Right cardiac atrium (tissue), 5 donors: ENCODE results near the gene MAPKAPK3. TPM values are rescaled to one million over a fixed set of nuclear protein-coding genes. Genes with fewer than 3 reads are reported as not detected.
A peak's percentile ranks its signal among the peaks of the same experiment; 100 is the strongest.
"Not testable (repeated sequence)": the region's sequence is repeated elsewhere in the genome, so short reads cannot be mapped to it uniquely, and the experiment has no call there.

ENCODE experiments used
- ATAC-seq, 2 donors: fragments of 200-7000 bp; cut with Tn5 transposase; one replicate each; pipeline versions ENCODE4 v1.8.0 to v1.9.1; 2020; ENCODE audit warnings: moderate library complexity in 2 of 2, mild to moderate bottlenecking in 1 of 2
- DNase-seq, 3 donors: peaks; one replicate each; pipeline ENCODE4 v3.0.0-alpha.2; 2020
- H3K27ac ChIP-seq: one replicate; pipeline ENCODE4 v1.5.1; 2013; ENCODE audit warnings: mild to moderate bottlenecking, low read length, control low read depth, moderate library complexity
- H3K27me3 ChIP-seq: one replicate; pipeline ENCODE4 v1.6.1; 2013; ENCODE audit not compliant: control insufficient read depth, insufficient read depth
- H3K4me1 ChIP-seq: one replicate; pipeline ENCODE4 v1.6.1; 2013; ENCODE audit warnings: low read length; ENCODE audit not compliant: control insufficient read depth, insufficient read depth
- H3K4me3 ChIP-seq: one replicate; pipeline ENCODE4 v1.5.1; 2013; ENCODE audit warnings: low read length, control low read depth
- H3K9me3 ChIP-seq: one replicate; pipeline ENCODE4 v1.6.1; 2013; ENCODE audit warnings: low read length; ENCODE audit not compliant: control insufficient read depth
- WGBS: extraction: QIAGEN DNeasy Blood & Tissue Kit; methylation state at CpG from one replicate; pipeline ENCODE4 v1.1.7; 2013; 5-methylcytosine and 5-hydroxymethylcytosine counted together
- intact Hi-C, 4 donors: fragments of 100-400 bp; cut with DNase I; formaldehyde crosslinking; loops; one replicate each; pipeline versions ENCODE4 v1.11.0 to v1.14.0; 2022 to 2023
- polyA plus RNA-seq: library from polyadenylated mRNA; stranded (reverse); fragments of 200-250 nt; gene quantifications from one replicate; pipeline ENCODE4 v1.2.3, GENCODE V29; 2013
- total RNA-seq, 4 donors: library from RNA; stranded (reverse); fragmentation: NEBNext Ultra II Directional; extraction: Animal tissue kit (Norgen Biotek cat#: 25700); gene quantifications; one replicate each; pipeline ENCODE4 v1.2.1, GENCODE V29; 2021
- donor health status: healthy with polysubstance abuse.
- donor health status: DM: no; HTN: yes; CAD: no.
- donor health status: DM: no; HTN: no; CAD: no.
- donor health status: DM: no; HTN: yes; CAD: no; lungs with severe emphysema.
- donor health status: DM: yes; HTN: yes; CAD: no.

MAPKAPK3 gene
- total and polyA plus RNA-seq, 5 donors, result 167 to 260 (median 224) TPM

GRCh38 chr3:50657816-50658215, 40.9 kb downstream of the MAPKAPK3 start:
- DNase-seq, result no peak
- intact Hi-C loops, result no loop called here

DNA sequence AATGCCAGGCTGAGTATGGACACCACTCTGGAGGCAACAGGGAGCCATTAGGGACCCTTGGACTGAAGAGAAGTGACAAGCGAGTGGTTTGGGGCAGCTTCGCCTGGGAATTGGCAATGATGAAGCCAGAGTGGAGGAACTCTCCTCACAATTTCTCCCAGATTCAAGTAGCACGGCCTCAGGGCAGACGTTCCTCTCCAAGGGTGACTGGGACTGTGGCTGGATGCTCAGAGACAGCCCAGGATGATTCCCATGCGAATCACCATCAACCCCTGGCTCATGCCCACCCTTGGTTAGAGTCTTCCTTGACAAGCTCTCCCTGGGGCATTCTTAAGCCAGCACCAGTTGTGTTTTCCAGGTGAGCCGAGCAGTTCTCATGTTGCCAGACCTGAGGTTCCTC, 41.5 kb downstream of the MAPKAPK3 start:
- Histone ChIP-seq H3K4me3 (no peak overlapping the region), H3K9me3 (no peaks in the 10 kb centered on the region), H3K27ac (no peak overlapping the region), H3K4me1 (no peaks in the 10 kb centered on the region), H3K27me3 (no peaks in the 10 kb centered on the region)
- 90% methylated on average over 6 of the region's 6 CpGs for WGBS
- ATAC-seq, result no peak
- intact Hi-C loops, result no loop called here
- DNase-seq, result no peak

More at GRCh38 chr3:50657816-50658215, 40.9 kb downstream of the MAPKAPK3 start:
- no peaks in the 10 kb centered on the region for H3K9me3 ChIP-seq
- H3K27me3 ChIP-seq, result no peaks in the 10 kb centered on the region
- no peaks in the 10 kb centered on the region for H3K4me1 ChIP-seq
- no peak overlapping the region for H3K27ac ChIP-seq
- no peak overlapping the region for H3K4me3 ChIP-seq
- ATAC-seq, result no peak
- 82% methylated on average over 3 of the region's 3 CpGs for WGBS

GRCh38 chr3:50658831-50659230, 41.9 kb downstream of the MAPKAPK3 start:
- H3K9me3 ChIP-seq, result no peaks in the 10 kb centered on the region
- H3K4me3 ChIP-seq, result no peak overlapping the region
- no peak overlapping the region for H3K27ac ChIP-seq
- WGBS, result 90% methylated on average over 3 of the region's 3 CpGs
- intact Hi-C loops, result no loop called here
- DNase-seq (no peak), ATAC-seq (no peak)
- no peaks in the 10 kb centered on the region for H3K4me1 ChIP-seq
- H3K27me3 ChIP-seq, result no peaks in the 10 kb centered on the region

DNA sequence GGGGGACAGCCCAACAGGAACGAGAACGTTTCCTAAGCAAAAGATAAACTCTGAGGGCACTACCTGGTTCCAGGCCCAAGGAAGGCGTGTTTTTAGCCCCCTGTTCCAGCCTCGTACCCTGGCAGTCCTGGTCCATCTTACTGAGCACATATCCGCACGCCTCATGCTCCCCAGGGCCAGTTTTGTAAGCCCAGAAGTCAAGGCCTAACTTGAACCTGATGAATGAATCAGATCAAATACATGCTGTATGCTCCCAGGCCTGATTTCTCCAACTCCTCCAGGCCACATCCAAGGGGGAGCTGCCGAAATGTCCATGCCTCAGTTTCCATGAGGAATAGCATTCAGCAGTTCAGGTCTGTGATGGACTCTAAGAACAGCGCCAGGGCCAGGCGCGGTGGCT, 43.4 kb downstream of the MAPKAPK3 start:
- Histone ChIP-seq H3K4me1 (no peaks in the 10 kb centered on the region), H3K9me3 (no peaks in the 10 kb centered on the region), H3K27me3 (no peaks in the 10 kb centered on the region), H3K4me3 (no peak overlapping the region), H3K27ac (no peak overlapping the region)
- ATAC-seq (no peak), DNase-seq (no peak)
- intact Hi-C loops, result no loop called here
- 93% methylated on average over 10 of the region's 10 CpGs for WGBS

DNA sequence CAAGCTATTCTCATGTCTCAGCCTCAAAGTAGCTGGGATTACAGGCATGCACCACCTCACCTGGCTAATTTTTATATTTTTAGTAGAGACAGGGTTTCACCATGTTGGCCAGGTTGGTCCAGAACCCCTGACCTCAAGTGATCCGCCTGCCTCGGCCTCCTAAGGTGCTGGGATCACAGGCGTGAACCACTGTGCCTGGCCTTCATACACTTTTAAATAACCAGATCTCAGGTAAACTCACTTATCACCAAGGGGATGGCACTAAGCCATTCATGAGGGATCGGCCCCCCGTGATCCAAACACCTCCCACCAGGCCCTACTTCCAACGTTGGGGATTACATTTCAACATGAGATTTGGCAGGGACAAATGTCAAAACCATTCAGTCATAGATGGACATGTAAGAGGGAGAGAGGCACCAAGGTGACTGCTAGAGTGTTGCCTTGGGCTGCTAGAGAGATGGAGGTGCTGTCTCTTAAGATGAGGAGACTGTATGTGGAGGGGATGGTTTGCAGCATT, 44.4 kb downstream of the MAPKAPK3 start:
- no peak overlapping the region for H3K4me3 ChIP-seq
- no peak for DNase-seq
- H3K27me3 ChIP-seq, result no peaks in the 10 kb centered on the region
- ATAC-seq, result no peak
- intact Hi-C loops, result no loop called here
- H3K4me1 ChIP-seq, result no peaks in the 10 kb centered on the region
- no peaks in the 10 kb centered on the region for H3K9me3 ChIP-seq
- H3K27ac ChIP-seq, result no peak overlapping the region
- WGBS, result 76% methylated on average over 6 of the region's 6 CpGs

DNA sequence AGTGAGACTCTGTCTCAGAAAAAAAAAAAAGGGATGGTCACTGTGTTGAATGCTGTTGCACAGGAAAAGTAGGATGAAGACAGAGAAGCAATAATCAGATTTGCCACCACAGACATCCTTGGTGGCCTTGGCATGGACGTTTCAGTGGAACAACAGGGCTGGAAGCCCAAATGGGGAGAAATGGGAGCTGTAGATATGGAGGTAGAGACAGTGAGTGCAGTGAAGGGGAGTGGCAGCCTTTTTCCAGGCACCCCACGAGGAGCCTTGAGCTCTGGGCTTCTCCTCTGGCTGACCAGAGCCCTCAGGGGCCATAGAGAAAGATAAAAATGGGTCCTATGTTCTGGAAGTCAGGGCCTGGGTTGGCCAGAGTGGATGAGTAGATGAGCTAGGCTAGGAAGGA, 45.5 kb downstream of the MAPKAPK3 start:
- Histone ChIP-seq H3K27ac (no peak overlapping the region), H3K4me3 (no peak overlapping the region), H3K27me3 (no peaks in the 10 kb centered on the region), H3K9me3 (no peaks in the 10 kb centered on the region), H3K4me1 (no peaks in the 10 kb centered on the region)
- ATAC-seq, result no peak
- intact Hi-C loops, result no loop called here
- WGBS, result 44% methylated on average over 2 of the region's 2 CpGs
- no peak for DNase-seq

- intact Hi-C loops, result no loop called here
- Histone ChIP-seq H3K4me3 (no peak overlapping the region), H3K27ac (no peak overlapping the region), H3K9me3 (no peaks in the 10 kb centered on the region), H3K4me1 (no peaks in the 10 kb centered on the region), H3K27me3 (no peaks in the 10 kb centered on the region)
- no peak for ATAC-seq
- 65% methylated on average over 5 of the region's 5 CpGs for WGBS
- no peak for DNase-seq
These were observed 48.3 kb downstream of the MAPKAPK3 start for GRCh38 chr3:50665081-50665840.

- H3K4me3 ChIP-seq, H3K9me3 ChIP-seq, H3K4me1 ChIP-seq, H3K27ac ChIP-seq, intact Hi-C loops, DNase-seq, H3K27me3 ChIP-seq, ATAC-seq: not testable (repeated sequence)
- WGBS, result 80% methylated on average over 9 of the region's 9 CpGs
These were observed 48.8 kb downstream of the MAPKAPK3 start for GRCh38 chr3:50665841-50666115.

DNA sequence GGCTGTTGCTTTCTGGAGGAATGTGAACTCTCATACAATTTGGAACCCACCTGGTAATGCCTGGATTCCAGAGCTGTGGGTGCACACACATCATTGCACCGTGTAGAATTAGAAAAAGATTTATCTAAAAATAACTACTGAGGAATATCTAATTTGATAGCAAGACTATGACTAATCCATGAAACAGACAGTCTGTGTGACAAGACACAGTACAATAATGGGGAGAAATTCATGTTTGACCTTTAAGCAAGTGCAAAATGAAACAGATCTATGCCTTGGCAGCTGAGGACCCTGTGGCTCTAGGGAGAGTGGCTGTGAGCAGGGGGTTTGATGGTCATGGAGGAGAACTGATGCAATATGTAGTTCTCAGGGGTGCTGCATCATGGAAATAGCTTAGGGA, 49.9 kb downstream of the MAPKAPK3 start:
- no peak overlapping the region for H3K4me3 ChIP-seq
- H3K9me3 ChIP-seq, result no peaks in the 10 kb centered on the region
- H3K4me1 ChIP-seq, result no peaks in the 10 kb centered on the region
- WGBS, result 14% methylated on average over 1 of the region's 1 CpG
- H3K27me3 ChIP-seq, result no peaks in the 10 kb centered on the region
- intact Hi-C loops, result no loop called here
- H3K27ac ChIP-seq, result no peak overlapping the region
- ATAC-seq (no peak), DNase-seq (no peak)

- DNase-seq (peak in 1 of 3 donors; percentile 61), ATAC-seq (peak in 1 of 2 donors; percentile 22)
- H3K4me1 ChIP-seq, result no peaks in the 10 kb centered on the region
- H3K27me3 ChIP-seq, result no peaks in the 10 kb centered on the region
- intact Hi-C loops, result loop anchor here in 1 of 4 donors (2.0 kb wide), 1 partner anchor 55 kb away; the partner anchor contains the start of gene MAPKAPK3
- WGBS, result 41% methylated on average over 4 of the region's 4 CpGs
- no peaks in the 10 kb centered on the region for H3K9me3 ChIP-seq
- H3K4me3 ChIP-seq, result no peak overlapping the region
- no peak overlapping the region for H3K27ac ChIP-seq
These were observed 54.4 kb downstream of the MAPKAPK3 start for GRCh38 chr3:50671331-50671730.

- intact Hi-C loops, result no loop called here
- ATAC-seq (no peak), DNase-seq (no peak)
- H3K4me1 ChIP-seq, result no peaks in the 10 kb centered on the region
- whole genome bisulfite sequencing, result 86% methylated on average over 3 of the region's 3 CpGs
- H3K4me3 ChIP-seq, result no peak overlapping the region
- no peaks in the 10 kb centered on the region for H3K9me3 ChIP-seq
- no peak overlapping the region for H3K27ac ChIP-seq
- no peaks in the 10 kb centered on the region for H3K27me3 ChIP-seq
These were observed 55.7 kb downstream of the MAPKAPK3 start for GRCh38 chr3:50672656-50673055.

GRCh38 chr3:50673931-50674330, 57.0 kb downstream of the MAPKAPK3 start:
- no peak for DNase-seq
- Histone ChIP-seq H3K4me1 (no peaks in the 10 kb centered on the region), H3K4me3 (no peak overlapping the region), H3K9me3 (no peaks in the 10 kb centered on the region), H3K27me3 (no peaks in the 10 kb centered on the region), H3K27ac (no peak overlapping the region)
- ATAC-seq, result no peak
- 50% methylated on average over 3 of the region's 3 CpGs for WGBS
- intact Hi-C loops, result no loop called here
